NCI-H1092 treated with DMSO at 0.1 percent for 48 hours (cell line): ENCODE data around the gene SLC25A10.

ENCODE experiments used
- DNase-seq: peaks from one replicate; lab custom pipeline; 2025; lab: John Stamatoyannopoulos, UW

SLC25A10 gene

DNA sequence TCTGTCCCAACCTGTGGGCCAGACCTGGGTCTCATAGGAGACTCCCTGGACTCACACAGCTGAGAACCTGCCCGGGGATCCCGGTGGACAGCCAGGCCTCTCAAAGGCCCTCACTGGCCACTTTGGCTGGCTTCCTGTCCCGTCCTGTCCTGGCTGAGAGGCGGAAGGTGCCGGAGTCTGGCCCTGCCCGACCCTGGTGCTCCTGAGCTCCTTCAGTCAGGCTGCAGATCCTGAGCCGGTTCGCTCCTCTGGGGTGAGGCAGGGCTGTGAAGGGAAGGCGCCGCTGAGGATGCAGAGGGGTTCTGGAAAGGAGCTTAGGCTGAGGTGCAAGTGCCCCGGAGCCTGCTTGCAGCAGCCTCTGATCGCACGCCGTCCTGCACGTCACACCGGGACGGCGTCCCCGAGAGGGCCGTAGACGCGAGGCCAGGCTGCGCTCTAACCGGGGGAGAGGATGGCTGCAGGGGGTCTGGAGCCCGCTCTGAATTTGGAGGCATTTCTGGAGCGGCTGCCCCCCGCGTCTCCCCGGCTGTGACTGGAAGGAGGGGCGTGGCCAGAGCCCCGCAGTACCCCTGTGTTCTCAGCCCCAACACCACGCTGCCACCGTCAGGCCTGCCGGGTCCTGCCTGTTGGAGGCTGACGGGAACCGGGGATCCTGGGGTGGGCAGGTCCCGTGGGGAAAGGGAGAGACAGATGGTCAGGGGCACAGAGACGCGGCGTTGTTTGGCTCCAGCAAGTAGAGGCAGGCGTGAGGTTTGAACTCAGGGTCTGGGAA, 24.1 kb upstream of the SLC25A10 start:
- no peak for DNase-seq

DNA sequence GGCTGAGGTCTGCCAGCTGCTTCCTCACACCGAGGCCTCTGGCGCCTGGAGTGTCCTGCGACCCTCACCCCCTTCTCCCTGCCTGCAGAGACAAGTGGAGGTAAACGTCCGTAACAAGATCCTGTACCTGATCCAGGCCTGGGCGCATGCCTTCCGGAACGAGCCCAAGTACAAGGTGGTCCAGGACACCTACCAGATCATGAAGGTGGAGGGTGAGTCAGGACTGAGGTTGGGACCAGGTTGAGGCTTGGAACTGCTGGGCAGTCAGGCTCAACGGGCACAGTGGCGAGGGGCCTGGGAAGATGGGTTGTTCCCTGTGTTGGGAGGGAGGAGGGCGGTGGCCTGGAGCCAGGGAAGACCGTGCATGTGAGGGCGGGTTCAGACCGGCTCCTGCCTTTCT, 23.5 kb upstream of the SLC25A10 start:
- no peak for DNase-seq

DNA sequence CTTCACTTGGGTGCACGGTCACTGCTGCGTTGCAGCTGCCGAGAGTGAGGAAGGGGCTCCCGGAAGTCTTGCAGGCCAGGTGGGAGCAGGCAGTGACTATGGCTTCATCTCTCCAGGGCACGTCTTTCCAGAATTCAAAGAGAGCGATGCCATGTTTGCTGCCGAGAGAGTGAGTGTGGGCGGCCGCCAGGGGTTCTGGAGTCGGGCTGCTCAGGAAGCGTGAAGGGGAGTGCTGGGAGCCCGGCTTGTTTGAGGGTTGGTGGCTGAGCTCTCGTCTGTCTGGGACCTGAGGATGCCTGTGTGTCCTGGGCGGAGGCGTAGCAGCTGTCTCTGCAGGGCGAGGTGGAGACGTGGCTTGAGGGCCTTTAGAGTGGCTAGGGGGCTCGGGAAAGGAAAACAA, 22.0 kb upstream of the SLC25A10 start:
- no peak for DNase-seq

DNA sequence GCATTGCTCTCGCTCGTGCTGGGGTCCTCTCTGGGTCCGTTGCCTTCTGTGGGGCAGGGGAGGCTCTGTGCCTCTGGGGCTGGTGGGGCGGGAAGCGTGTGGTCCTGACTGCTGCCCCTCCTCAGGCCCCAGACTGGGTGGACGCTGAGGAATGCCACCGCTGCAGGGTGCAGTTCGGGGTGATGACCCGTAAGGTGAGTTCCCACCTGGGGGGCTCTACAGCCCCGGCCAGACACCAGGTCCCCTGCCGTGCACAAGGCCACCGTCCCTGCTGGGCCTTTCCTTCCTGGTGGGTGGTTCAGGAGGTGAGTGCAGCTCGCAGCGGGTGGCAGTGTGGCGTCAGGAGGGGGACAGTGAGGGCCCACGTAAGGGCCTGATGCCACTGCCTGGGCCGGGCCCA, 21.5 kb upstream of the SLC25A10 start:
- no peak for DNase-seq

DNA sequence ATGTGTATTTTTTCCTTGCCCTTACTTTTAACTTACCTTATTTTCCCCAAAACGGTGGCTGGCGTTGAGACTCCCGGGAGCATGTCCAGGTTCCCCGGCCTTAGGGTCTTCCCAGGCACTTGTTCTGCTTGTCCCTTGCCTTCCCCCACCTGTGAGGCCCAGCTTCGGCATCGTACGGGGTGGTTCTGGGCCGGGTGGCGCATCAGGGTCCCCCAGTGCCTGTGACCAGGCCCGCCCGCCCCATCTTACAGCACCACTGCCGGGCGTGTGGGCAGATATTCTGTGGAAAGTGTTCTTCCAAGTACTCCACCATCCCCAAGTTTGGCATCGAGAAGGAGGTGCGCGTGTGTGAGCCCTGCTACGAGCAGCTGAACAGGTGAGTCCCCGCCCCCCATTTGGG, 20.9 kb upstream of the SLC25A10 start:
- no peak for DNase-seq

DNA sequence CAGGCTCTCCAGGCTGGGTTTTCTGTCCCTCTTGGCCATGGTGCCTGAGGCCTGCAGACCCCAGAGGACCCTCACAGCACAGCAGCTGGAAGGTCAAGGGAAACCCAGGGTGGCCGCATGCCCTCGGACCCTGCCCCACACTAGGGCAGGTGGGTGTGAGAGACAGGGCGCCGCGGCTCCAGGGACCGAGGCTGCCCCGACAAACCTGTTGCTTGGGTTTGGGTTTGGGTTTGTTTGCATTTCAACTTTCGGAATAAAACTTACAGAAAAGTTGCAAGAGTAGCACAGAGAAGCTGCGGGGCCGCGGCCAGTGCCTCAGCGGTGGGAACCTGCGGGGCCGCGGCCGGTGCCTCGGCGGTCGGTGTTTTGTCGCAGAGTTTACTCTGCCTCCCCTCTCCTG, 20.5 kb upstream of the SLC25A10 start:
- no peak for DNase-seq

DNA sequence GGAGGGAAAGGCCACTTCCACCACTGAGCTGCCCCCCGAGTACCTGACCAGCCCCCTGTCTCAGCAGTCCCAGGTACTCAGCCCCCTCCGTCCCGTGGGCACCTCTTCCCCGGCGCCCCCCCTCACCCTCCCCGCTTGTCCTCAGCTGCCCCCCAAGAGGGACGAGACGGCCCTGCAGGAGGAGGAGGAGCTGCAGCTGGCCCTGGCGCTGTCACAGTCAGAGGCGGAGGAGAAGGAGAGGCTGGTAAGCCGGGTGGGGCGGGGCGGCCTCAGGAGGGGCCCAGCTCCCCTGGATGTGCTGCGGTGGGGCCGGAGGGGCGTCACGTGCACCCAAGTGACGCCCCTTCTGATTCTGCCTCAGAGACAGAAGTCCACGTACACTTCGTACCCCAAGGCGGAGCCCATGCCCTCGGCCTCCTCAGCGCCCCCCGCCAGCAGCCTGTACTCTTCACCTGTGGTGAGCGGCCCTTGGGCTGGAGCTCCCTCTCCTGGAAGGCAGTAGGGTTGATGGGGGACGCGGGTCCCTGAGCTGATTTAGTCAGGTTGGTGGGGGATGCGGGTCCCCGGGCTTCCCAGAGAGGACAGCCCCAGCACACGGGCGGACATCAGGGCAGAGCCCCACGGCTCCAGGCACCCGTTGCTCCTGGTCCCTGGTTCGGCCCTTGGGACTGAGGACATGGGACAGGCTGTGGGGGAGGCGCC, 18.4 kb upstream of the SLC25A10 start:
- DNase-seq = no peak

DNA sequence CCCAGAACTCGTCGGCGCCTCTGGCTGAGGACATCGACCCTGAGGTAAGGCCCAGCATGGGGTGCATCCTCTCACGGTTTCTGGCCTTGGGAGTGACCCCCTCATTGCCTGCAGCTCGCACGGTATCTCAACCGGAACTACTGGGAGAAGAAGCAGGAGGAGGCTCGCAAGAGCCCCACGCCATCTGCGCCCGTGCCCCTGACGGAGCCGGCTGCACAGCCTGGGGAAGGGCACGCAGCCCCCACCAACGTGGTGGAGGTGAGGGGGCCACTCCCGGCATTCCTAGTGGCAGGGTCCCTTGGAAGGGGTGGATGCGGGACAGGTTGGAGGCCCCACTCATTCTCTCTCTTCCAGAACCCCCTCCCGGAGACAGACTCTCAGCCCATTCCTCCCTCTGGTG, 17.3 kb upstream of the SLC25A10 start:
- no peak for DNase-seq

DNA sequence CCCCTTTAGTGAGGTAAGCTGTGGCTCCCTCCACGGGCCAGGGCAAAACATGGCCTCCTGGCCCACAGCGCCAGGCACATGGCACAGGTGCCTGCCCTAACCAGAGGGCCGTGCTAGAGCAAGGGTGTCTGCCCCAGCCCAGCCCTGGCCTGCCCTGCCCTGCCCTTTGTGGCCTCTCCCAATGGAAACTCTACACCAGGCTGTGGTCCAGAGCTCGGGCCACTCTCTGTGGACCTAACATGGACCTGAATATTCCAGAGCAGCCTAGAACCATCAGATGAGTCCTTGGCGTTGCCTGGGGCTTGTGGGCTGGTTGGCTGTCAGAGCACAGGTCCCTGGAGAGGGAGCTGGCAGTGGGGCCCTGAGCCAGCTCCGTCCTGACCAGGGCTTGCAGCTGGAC, 16.9 kb upstream of the SLC25A10 start:
- no peak for DNase-seq

DNA sequence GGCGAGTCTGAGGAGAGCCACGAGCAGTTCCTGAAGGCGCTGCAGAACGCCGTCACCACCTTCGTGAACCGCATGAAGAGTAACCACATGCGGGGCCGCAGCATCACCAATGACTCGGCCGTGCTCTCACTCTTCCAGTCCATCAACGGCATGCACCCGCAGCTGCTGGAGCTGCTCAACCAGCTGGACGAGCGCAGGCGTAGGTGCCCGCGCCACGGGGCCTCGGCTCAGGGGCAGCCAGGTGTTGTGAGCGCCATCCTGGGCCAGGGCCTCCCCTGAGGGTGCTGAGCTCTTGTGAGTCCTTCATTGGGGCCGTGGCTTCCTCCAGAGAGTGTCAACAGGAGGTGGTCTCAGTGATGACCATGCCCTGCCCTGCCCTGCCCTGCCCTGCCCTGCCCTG, 16.3 kb upstream of the SLC25A10 start:
- no peak for DNase-seq

DNA sequence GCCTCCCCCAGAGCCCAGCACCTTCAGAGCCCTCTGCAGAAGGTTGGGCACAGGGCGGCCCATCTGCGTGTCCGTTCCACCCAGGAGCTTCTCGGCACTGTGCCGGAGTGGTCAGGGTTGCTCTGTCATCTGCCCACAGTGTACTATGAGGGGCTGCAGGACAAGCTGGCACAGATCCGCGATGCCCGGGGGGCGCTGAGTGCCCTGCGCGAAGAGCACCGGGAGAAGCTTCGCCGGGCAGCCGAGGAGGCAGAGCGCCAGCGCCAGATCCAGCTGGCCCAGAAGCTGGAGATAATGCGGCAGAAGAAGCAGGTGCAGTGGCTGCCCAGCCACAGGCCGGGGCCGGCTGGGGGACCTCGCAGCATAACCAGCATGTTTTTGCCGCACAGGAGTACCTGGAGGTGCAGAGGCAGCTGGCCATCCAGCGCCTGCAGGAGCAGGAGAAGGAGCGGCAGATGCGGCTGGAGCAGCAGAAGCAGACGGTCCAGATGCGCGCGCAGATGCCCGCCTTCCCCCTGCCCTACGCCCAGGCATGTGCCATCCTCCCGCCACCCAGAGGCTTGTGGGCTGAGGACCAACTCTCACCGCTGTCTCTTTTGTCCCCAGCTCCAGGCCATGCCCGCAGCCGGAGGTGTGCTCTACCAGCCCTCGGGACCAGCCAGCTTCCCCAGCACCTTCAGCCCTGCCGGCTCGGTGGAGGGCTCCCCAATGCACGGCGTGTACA, 15.7 kb upstream of the SLC25A10 start:
- DNase-seq = no peak

DNA sequence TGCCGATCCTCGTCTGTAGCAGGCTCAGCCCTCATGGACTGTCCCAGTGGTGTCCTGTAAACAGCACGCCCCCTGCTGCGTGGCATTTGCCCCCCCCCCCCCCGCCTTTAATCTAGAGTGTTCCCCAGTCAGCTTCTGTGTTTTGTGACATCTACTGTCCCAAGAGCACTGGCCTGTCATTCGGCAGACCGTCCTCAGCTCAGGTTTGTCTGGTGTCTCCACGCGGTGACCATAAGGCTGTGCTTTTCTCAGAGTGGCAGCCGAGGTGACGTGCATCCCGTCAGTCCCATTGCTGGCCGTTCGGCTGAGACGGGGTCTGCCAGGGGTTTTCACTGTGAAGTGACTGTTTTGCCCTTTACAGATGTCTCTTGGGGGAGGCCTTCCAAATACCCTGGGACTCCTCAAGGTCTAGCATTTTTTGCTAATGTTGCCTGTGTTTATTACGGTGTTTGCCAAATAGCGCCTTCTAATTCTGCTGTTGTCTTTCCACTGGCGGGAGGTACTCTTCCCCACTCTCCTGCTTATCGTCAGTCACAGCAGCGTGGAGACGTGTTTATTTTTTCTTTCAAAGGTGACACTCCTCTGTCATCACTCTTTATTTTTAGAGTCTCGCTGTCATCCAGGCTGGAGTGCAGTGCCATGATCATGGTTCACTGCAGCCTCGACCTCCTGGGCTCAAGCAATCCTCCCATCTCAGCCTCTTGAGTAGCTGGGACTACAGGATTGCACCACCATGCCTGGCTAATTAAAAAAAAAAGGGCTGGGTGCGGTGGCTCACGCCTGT, 14.6 kb upstream of the SLC25A10 start:
- no peak for DNase-seq

DNA sequence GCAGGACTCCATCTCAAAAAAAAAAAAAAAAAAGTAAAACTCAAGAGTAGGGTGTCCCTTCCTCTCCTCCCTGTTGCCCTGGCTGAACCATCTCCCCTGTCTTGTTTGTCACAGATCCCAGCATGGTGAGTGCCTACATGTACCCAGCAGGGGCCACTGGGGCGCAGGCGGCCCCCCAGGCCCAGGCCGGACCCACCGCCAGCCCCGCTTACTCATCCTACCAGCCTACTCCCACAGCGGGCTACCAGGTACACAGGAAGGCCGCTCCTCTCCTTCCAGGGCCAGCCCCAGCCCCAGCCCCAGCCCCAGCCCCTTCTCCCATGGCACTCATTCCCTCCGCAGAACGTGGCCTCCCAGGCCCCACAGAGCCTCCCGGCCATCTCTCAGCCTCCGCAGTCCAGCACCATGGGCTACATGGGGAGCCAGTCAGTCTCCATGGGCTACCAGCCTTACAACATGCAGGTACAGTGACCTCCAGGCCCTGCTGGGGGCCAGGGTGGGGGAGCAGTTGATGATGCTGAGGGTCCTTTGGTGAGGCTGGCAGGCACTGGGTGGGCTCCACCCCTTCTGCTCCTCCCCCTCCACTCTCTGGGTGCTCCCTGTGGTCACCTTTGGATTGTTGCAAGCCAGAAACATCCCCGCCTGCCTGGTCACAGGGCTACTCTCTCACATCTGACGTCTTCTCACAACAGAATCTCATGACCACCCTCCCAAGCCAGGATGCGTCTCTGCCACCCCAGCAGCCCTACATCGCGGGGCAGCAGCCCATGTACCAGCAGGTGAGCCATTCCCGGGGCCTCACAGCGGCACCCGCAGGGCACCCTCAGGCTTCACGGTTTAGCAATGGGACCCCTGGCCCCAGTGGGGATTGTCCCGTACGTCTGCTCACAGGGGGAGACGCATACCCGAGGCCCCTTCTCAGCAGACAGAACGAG, 11.5 kb upstream of the SLC25A10 start:
- no peak for DNase-seq

DNA sequence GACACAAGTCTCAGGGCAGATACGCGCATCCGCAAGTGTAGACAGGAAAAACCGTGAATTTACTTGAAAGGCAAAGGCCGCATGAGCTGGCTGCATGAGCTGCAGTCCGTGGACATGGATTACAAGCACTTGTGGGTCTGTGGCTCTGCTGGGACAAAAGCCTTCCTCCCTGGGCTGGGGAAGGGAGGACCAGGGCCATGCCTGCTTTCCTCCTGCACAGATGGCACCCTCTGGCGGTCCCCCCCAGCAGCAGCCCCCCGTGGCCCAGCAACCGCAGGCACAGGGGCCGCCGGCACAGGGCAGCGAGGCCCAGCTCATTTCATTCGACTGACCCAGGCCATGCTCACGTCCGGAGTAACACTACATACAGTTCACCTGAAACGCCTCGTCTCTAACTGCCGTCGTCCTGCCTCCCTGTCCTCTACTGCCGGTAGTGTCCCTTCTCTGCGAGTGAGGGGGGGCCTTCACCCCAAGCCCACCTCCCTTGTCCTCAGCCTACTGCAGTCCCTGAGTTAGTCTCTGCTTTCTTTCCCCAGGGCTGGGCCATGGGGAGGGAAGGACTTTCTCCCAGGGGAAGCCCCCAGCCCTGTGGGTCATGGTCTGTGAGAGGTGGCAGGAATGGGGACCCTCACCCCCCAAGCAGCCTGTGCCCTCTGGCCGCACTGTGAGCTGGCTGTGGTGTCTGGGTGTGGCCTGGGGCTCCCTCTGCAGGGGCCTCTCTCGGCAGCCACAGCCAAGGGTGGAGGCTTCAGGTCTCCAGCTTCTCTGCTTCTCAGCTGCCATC, 10.6 kb upstream of the SLC25A10 start:
- no peak for DNase-seq

DNA sequence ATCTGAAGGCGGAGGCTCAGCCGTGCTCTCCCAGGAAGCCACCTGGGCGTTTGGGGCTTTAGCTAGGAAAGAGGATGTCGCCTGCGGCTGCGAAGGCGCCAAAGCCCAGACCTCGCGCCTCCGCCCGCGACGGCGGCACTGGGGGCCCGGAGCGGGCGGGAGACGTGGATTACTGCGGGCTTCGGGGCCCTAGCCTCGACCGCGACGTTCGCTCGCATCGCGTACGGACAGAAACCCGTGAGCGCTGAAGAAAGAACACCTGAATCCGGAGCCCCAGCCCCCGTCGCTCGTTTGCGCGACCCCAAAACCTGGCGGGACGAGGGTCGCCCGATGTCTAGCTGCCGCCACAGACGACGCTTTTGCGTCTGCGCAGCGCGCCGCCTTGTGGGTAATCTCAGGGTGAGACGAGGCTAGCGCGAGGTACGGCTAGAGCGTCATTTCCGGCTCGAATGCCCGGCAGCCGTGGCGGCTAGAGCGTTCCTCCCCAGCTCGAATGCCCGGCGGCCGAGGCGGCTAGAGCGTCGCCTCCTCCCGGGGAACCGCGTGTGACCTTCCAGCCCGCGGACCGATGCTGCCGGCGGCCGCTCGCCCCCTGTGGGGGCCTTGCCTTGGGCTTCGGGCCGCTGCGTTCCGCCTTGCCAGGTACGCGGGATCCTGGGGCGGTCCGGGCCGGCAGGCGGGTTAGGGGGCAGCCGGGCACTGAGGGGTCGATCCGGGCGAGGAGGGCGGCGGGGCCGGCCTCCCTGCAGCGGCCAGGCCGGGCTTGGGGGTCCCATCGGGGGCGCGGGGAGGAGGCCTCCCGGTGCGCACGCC, 8.9 kb upstream of the SLC25A10 start, which contains the start of gene MRPL12:
Gene MRPL12, plus strand, starts transcription at position 434 of the 813 bp plus-strand sequence. Its CDS starts 135 bp downstream, at position 569.
- DNase-seq = peak; percentile 92

DNA sequence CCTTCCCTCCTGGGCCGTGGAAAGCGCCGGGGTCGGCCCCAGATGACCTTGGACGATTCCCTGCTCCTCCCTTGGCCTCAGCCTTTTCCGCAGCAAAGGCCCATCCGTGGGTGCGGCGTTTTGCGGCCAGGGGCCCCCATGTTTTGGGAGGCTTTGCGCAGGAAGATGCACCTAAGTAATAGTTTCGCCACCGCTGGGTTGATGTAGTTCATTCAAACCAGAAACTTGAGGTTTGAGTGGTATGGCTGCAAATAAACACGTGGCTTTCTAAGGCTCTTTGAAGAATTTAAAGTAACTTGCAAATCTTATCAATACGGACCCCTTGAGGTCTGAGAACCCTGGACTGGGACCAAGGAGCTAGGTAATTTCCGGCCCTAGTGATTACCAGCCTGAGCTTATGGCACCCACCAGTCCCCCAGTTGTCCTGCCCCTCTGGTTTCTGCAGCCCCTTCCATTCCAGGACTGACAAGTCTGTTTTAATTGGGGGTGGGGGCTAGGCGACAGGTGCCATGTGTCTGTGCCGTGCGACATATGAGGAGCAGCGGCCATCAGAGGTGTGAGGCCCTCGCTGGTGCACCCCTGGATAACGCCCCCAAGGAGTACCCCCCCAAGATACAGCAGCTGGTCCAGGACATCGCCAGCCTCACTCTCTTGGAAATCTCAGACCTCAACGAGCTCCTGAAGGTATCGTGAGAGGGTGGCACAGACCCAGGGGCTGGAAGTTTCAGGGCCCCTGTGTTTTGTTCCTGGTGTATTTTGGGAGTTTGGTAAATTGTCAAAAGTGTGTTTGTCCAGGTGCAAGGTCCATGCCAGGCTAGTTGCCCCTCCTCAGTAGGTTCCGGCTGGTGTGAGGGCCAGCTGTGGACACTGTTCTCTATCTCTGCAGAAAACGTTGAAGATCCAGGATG, 8.1 kb upstream of the SLC25A10 start:
- peak; percentile 3 for DNase-seq

DNA sequence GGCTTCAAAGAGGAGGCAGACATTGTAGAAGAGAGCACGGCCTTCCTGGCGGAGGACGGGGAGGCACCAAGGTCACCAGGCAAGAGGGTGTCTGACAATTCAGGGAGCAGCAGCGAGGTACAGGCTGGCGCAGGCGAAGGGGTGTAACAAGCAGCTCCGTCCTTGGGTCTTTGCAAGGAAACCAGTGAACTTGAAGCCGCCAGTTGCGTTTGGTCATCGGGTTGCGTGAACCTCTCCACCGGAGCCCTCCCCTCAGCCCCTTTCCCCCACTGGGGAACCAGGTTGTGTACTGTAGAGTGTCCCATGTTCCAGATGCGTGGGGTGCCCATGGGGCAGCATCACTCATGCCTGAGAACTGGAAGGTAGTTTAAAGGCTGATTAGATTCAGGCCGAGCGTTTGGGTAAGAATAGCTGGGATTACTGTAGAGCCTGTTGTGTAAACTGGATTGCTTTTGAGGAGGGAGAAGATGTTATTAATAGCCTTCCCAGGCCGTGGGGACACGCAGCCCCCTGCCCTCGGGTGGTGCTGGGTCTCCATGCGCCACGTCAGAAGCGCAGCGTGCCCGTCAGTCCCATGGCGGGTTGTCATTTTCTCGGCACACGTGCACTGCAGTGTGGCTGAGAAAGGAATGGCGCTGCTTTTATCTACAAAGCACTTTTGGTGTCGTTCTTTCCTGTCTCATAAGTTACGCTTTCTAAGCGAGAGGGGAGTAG, 6.4 kb upstream of the SLC25A10 start:
- no peak for DNase-seq

DNA sequence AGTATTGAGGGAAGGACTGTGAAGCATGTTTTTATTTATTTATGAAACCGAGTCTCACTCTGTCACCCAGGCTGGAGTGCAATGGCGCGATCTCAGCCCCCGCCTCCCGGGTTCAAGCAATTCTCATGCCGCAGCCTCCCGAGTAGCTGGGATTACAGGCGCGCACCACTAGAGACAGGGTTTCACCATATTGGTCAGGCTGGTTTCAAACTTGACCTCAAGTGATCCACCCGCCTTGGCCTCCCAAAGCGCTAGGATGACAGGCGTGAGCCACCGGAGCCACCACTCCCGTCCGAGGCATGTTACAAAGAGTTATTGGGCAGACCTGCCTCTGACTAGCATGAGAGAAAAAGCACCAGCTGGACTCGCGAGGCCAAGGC, 5.9 kb upstream of the SLC25A10 start:
- DNase-seq = no peak
